CD4-positive, alpha-beta T cell (primary cell): Measurements from ENCODE around the gene HSD11B2. TPM values are rescaled to one million over a fixed set of nuclear protein-coding genes. Genes with fewer than 3 reads are reported as not detected.

Source experiments
- ATAC-seq: fragments of 200-7000 bp; cut with Tn5 transposase; one replicate; pipeline ENCODE4 v1.10.0; 2022; ENCODE audit warnings: mild to moderate bottlenecking; ENCODE audit not compliant: poor library complexity
- CTCF ChIA-PET: fragments of 350-600 bp; sonication (Branson Sonifier 250); formaldehyde crosslinking; loops from one replicate; lab custom pipeline; 2021; ENCODE audit warnings: antibody characterized with exemption, inconsistent platforms; lab: Charles Lee
- POLR2A ChIA-PET: fragments of 350-600 bp; sonication (Branson Sonifier 250); formaldehyde crosslinking; loops from one replicate; lab custom pipeline; 2021; ENCODE audit warnings: antibody characterized with exemption, inconsistent platforms; lab: Charles Lee
- DNase-seq, 14 experiments: peaks; one replicate each; pipeline ENCODE4 v3.0.0-alpha.2; 2013 to 2020; ENCODE audit warnings: mixed read lengths in 2 of 14
- H3K27ac ChIP-seq, 2 donors: one replicate each; pipeline versions ENCODE4 v1.5.1 to v1.7.0; 2013; ENCODE audit warnings: low read length in 2 of 2, low read depth in 1 of 2, mild to moderate bottlenecking in 1 of 2
- H3K27me3 ChIP-seq, 2 experiments: 1 replicate in 1 of 2; 2 replicates in 1 of 2; pipeline versions ENCODE4 v1.6.1 to v1.7.0; 2013; ENCODE audit warnings: low read length in 2 of 2, control low read depth in 1 of 2, mild to moderate bottlenecking in 1 of 2, moderate library complexity in 1 of 2; ENCODE audit not compliant: insufficient read depth in 2 of 2, control insufficient read depth in 1 of 2
- H3K36me3 ChIP-seq: one replicate; pipeline ENCODE4 v1.6.1; 2013; ENCODE audit warnings: low read length, control low read depth; ENCODE audit not compliant: insufficient read depth
- H3K4me1 ChIP-seq: one replicate; pipeline ENCODE4 v1.6.1; 2013; ENCODE audit warnings: low read length, control low read depth; ENCODE audit not compliant: insufficient read depth
- H3K4me3 ChIP-seq: one replicate; pipeline ENCODE4 v1.5.1; 2013; ENCODE audit warnings: mild to moderate bottlenecking, low read length, moderate library complexity
- H3K9me3 ChIP-seq, 2 experiments: 1 replicate in 1 of 2; 2 replicates in 1 of 2; pipeline versions ENCODE4 v1.6.1 to v1.7.0; 2013; ENCODE audit warnings: low read length in 2 of 2, mild to moderate bottlenecking in 2 of 2, control low read depth in 1 of 2, moderate library complexity in 1 of 2; ENCODE audit not compliant: control insufficient read depth in 1 of 2, insufficient read depth in 1 of 2
- H3K27ac Mint-ChIP-seq: one replicate; pipeline ENCODE4 v1.8.0; 2020; ENCODE audit warnings: mixed read lengths
- H3K27me3 Mint-ChIP-seq: one replicate; pipeline ENCODE4 v1.8.0; 2021; ENCODE audit warnings: mixed read lengths
- H3K36me3 Mint-ChIP-seq: one replicate; pipeline ENCODE4 v1.8.0; 2021; ENCODE audit warnings: low read depth, mixed read lengths
- H3K4me1 Mint-ChIP-seq: one replicate; pipeline ENCODE4 v1.8.0; 2021; ENCODE audit warnings: low read depth, mixed read lengths
- H3K4me3 Mint-ChIP-seq: one replicate; pipeline ENCODE4 v1.8.0; 2020; ENCODE audit warnings: mild to moderate bottlenecking, mixed read lengths
- H3K9me3 Mint-ChIP-seq: one replicate; pipeline ENCODE4 v1.8.0; 2020; ENCODE audit warnings: mixed read lengths
- intact Hi-C, 2 experiments: fragments of 100-400 bp; cut with DNase I in 1 of 2; cut with micrococcal nuclease in 1 of 2; formaldehyde crosslinking; loops; one replicate each; pipeline versions ENCODE4 v1.15.1 to v1.9.0; 2023 to 2025; cut with DNase I, micrococcal nuclease
- total RNA-seq, 174 experiments: library from RNA in 2 of 174; stranded (reverse) in 2 of 174; gene quantifications; one replicate each; pipeline ENCODE4 v1.2.3 and lab custom pipeline; 2021 to 2026
- TF ChIP-seq, protein P1 (sequence below): fragments of 200-600 bp; IDR thresholded peaks from one replicate; pipeline ENCODE4 v1.8.0; 2022; ENCODE audit warnings: antibody characterized with exemption, mild to moderate bottlenecking

Gene HSD11B2
- total RNA-seq, 2 experiments from 2014 or later, result not detected

GRCh38 chr16:67395458-67396158 is 35.3 kb upstream of the HSD11B2 start:
- Histone ChIP-seq H3K27ac (no peak overlapping the region), H3K4me3 (no peak overlapping the region), H3K27me3 (peaks cover 37 to 44% of the 10 kb centered on the region in 2 experiments), H3K4me1 (peaks cover 34% of the 10 kb centered on the region), H3K9me3 (peaks cover 0 to 15% of the 10 kb centered on the region in 2 experiments), H3K36me3 (no peaks in the 10 kb centered on the region)
- TF ChIP-seq, protein P1, sequence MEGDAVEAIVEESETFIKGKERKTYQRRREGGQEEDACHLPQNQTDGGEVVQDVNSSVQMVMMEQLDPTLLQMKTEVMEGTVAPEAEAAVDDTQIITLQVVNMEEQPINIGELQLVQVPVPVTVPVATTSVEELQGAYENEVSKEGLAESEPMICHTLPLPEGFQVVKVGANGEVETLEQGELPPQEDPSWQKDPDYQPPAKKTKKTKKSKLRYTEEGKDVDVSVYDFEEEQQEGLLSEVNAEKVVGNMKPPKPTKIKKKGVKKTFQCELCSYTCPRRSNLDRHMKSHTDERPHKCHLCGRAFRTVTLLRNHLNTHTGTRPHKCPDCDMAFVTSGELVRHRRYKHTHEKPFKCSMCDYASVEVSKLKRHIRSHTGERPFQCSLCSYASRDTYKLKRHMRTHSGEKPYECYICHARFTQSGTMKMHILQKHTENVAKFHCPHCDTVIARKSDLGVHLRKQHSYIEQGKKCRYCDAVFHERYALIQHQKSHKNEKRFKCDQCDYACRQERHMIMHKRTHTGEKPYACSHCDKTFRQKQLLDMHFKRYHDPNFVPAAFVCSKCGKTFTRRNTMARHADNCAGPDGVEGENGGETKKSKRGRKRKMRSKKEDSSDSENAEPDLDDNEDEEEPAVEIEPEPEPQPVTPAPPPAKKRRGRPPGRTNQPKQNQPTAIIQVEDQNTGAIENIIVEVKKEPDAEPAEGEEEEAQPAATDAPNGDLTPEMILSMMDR, result no peak
- H3K27me3 Mint-ChIP-seq, result peaks cover 39% of the 10 kb centered on the region
- no peak overlapping the region for H3K4me3 Mint-ChIP-seq
- DNase-seq, result no peak
- POLR2A ChIA-PET, result no interaction called here
- intact Hi-C loops, result loop anchor here (5.0 to 10.0 kb wide), 3 partner anchors 118 to 418 kb away; partner anchors contain the start of gene PLEKHG4 (in 1 of the 2)
- H3K4me1 Mint-ChIP-seq, result peaks cover 8% of the 10 kb centered on the region
- CTCF ChIA-PET, result no interaction called here
- H3K36me3 Mint-ChIP-seq, result no peaks in the 10 kb centered on the region
- no peaks in the 10 kb centered on the region for H3K9me3 Mint-ChIP-seq
- no peak overlapping the region for H3K27ac Mint-ChIP-seq
- no peak for ATAC-seq

- Histone ChIP-seq H3K4me1 (peaks cover 30% of the 10 kb centered on the region), H3K27me3 (peaks cover 35 to 44% of the 10 kb centered on the region in 2 experiments), H3K27ac (no peak overlapping the region), H3K9me3 (peaks cover 0 to 15% of the 10 kb centered on the region in 2 experiments), H3K36me3 (no peaks in the 10 kb centered on the region), H3K4me3 (no peak overlapping the region)
- H3K9me3 Mint-ChIP-seq, result no peaks in the 10 kb centered on the region
- H3K27ac Mint-ChIP-seq, result no peak overlapping the region
- ATAC-seq (no peak), DNase-seq (peak in 1 of 14 experiments; percentile 34)
- ChIA-PET CTCF (no interaction called here), POLR2A (no interaction called here)
- peaks cover 8% of the 10 kb centered on the region for H3K4me1 Mint-ChIP-seq
- no peak overlapping the region for H3K4me3 Mint-ChIP-seq
- no peaks in the 10 kb centered on the region for H3K36me3 Mint-ChIP-seq
- TF ChIP-seq, protein P1, result no peak
- intact Hi-C loops, result loop anchor here (5.0 to 10.0 kb wide), 3 partner anchors 119 to 419 kb away; partner anchors contain the start of gene PLEKHG4 (in 1 of the 2)
- H3K27me3 Mint-ChIP-seq, result peaks cover 34% of the 10 kb centered on the region
These were observed 34.5 kb upstream of the HSD11B2 start for GRCh38 chr16:67396159-67397035.

- intact Hi-C loops, result loop anchor here (5.0 to 10.0 kb wide), 3 partner anchors 120 to 420 kb away; partner anchors contain the start of gene PLEKHG4 (in 1 of the 2)
- TF ChIP-seq, protein P1, result no peak
- DNase-seq (no peak), ATAC-seq (no peak)
- Mint-ChIP-seq H3K27me3 (peaks cover 35% of the 10 kb centered on the region), H3K36me3 (no peaks in the 10 kb centered on the region), H3K27ac (no peak overlapping the region), H3K4me3 (no peak overlapping the region), H3K9me3 (no peaks in the 10 kb centered on the region), H3K4me1 (peaks cover 8% of the 10 kb centered on the region)
- H3K27ac ChIP-seq, result no peak overlapping the region
- peaks cover 30% of the 10 kb centered on the region for H3K4me1 ChIP-seq
- H3K9me3 ChIP-seq, result peaks cover 0 to 15% of the 10 kb centered on the region in 2 experiments
- CTCF ChIA-PET, result no interaction called here
- POLR2A ChIA-PET, result no interaction called here
- peaks cover 33 to 44% of the 10 kb centered on the region in 2 experiments for H3K27me3 ChIP-seq
- no peak overlapping the region for H3K4me3 ChIP-seq
- H3K36me3 ChIP-seq, result no peaks in the 10 kb centered on the region
These were observed 33.7 kb upstream of the HSD11B2 start for GRCh38 chr16:67397036-67397801.
